ENCODE results near the gene AMY1A.
"Not testable (repeated sequence)": the region's sequence is repeated elsewhere in the genome, so short reads cannot be mapped to it uniquely, and the experiment has no call there.

The AMY1A gene

DNA sequence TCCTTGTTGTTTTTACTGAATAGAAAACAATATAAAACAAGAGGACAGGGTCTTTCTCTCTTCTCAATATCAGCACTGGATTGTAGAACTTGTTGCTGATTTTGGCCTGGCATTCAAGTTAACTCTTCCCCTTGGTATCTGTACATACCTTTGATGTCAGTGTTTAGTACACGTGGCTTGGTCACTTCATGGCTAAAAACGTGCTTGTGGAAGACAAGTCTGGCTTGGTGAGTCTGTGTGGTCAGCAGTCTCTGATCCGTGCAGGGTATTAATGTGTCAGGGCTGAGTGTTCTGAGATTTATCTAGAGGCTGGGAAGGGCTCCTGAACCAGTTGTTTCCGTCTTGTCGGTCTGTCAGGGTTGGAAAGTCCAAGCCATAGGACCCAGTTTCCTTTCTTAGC is at the start of gene AMY1A:
AMY1A (plus strand) TSS at position 301 of the 400 bp plus-strand sequence. CDS start 571 bp downstream, outside the sequence.
- not testable (repeated sequence) for DNase-seq

DNA sequence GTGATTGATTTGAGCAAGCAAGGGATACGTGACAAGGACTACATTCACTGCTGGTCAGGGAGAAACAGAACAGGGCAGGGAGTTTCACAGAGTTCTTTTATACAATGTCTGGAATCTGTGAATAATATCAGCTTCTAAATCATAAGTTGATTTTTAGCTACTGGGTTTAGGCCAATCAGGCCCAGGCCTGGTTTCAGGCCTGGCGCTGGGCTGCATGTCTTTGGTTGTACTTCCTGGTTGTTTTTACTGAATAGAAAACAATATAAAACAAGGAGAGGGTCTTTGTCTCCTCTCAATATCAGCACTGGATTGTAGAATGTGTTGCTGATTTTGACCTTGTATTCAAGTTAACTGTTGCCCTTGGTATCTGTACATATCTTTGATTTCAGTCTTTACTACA is 39.2 kb upstream of the AMY1A start:
- DNase-seq = no peak

GRCh38 chr1:103616994-103617477 is 38.5 kb upstream of the AMY1A start, which contains the start of gene AMY2A:
Gene AMY2A, plus strand, starts transcription at chr1:103617427. Its CDS starts 14 bp downstream, at chr1:103617441.
- DNase-seq = not testable (repeated sequence)

- DNase-seq = not testable (repeated sequence)
Observed at GRCh38 chr1:103627436-103627835, 28.1 kb upstream of the AMY1A start.

- not testable (repeated sequence) for DNase-seq
Observed at GRCh38 chr1:103641194-103641593, 14.4 kb upstream of the AMY1A start.

DNA sequence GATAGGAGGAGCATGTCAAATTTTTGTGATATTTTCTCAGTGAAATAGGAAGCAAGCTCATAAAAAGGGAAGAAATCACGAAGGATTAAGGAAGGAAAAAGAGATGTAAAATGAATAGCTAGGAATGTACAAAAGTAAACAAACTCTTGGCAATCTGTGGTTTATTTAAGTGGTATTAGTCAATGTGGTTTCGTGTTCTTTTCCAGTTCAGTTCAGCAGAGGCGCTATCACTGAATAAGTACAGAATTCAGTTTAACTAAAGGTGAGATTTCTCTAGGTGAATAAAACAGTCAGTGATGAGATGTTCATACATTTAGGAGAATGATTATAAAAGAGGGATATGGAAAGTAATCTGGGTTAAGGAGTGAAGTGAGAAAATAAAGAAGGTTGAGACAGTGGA is 11.7 kb upstream of the AMY1A start:
- not testable (repeated sequence) for DNase-seq

DNA sequence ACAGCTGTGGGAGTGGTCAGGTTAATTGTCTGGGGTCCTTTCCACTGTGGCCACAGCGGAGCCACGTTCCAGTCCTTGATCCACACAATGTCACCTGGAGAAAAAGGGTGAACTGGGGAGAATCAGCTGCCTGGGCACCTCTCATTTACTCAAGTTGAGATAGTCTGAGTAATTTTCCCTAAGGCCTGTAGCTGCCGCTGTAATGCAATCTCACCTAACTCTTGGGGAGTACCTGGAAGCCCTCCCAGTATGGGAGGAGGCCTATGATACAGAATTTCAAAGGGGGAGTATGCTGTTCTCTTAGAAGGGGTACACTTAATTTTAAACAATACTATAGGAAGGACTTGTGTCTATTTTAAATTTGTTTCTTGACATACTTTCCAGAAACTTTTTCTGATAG is 5.3 kb upstream of the AMY1A start:
- DNase-seq = not testable (repeated sequence)

GRCh38 chr1:103650889-103651288 is 4.7 kb upstream of the AMY1A start:
- not testable (repeated sequence) for DNase-seq

GRCh38 chr1:103654133-103654532 is 1.4 kb upstream of the AMY1A start:
- not testable (repeated sequence) for DNase-seq

DNA sequence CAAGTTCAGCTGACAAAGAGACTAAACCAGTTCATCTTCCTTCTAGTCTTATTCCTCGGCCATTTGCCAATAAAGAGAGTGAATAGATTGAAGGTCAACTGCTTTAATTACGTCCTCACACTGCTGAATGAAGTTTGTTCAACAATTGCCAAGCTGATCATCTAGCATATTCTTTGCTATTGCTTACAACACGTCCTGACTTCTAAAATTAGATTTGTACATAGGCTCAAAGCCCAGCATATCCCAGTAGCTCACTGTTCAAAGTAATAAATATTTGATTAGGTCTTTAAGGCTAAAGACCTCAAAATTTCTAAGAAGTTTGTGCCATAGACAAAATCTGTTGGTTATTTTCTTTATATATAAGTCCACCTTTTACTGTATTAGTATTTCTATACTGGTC is 20.8 kb downstream of the AMY1A start:
- DNase-seq = not testable (repeated sequence)

GRCh38 chr1:103696110-103696509 is 40.5 kb downstream of the AMY1A start, which contains the start of gene AMY1B:
Gene AMY1B, minus strand, starts transcription at chr1:103696210. Its CDS starts 571 bp downstream, at chr1:103695639.
- not testable (repeated sequence) for DNase-seq

GRCh38 chr1:103697430-103697829 is 41.9 kb downstream of the AMY1A start:
- DNase-seq = not testable (repeated sequence)

GRCh38 chr1:103700669-103701068 is 45.1 kb downstream of the AMY1A start:
- not testable (repeated sequence) for DNase-seq

- not testable (repeated sequence) for DNase-seq
Observed at GRCh38 chr1:103701256-103701655, 45.7 kb downstream of the AMY1A start.

- DNase-seq = not testable (repeated sequence)
Observed at GRCh38 chr1:103707670-103708069, 52.1 kb downstream of the AMY1A start.

DNA sequence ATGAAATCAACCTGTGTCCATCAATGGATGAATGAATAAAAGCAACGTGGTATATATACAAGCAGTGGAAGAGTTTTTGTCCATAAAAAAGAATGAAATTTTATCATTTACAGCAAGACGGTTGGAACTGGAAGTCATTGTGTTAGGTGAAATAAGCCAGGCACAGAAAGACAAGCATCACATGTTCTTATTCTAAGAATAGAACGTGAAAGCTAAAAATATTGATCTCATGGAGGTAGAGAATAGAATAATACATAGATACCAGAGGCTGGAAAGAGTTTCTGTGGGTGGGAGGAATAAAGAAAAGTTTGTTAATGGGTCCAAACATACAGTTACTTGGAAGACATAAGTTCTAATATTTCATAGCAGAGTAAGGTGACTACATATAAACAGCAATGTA is 54.8 kb downstream of the AMY1A start:
- not testable (repeated sequence) for DNase-seq
